Esophagus muscularis mucosa (tissue), 4 donors: ENCODE measurements around the gene NR1H3.

Experiments
- EP300 ChIP-seq: sonication (generic); formaldehyde crosslinking; IDR thresholded peaks from one replicate; pipeline ENCODE4 v1.6.1; 2017; ENCODE audit warnings: antibody characterized with exemption
- POLR2A ChIP-seq: fragments of 450-650 bp; IDR thresholded peaks from one replicate; pipeline ENCODE4 v1.6.1; 2017; ENCODE audit warnings: antibody characterized with exemption, moderate library complexity, mild to moderate bottlenecking, low read depth
- POLR2AphosphoS5 ChIP-seq, 2 donors: sonication (generic); formaldehyde crosslinking; IDR thresholded peaks; one replicate each; pipeline ENCODE4 v1.6.1; 2017; ENCODE audit warnings: antibody characterized with exemption in 2 of 2
- TF ChIP-seq, protein P1 (sequence below), 3 experiments: fragments of 200-600 bp in 2 of 3; fragments of 450-650 bp in 1 of 3; sonication (generic) in 2 of 3; IDR thresholded peaks; one replicate each; pipeline ENCODE4 v1.5.1; 2017 to 2019; ENCODE audit warnings: antibody characterized with exemption in 3 of 3, mild to moderate bottlenecking in 2 of 3, moderate library complexity in 1 of 3

DNA sequence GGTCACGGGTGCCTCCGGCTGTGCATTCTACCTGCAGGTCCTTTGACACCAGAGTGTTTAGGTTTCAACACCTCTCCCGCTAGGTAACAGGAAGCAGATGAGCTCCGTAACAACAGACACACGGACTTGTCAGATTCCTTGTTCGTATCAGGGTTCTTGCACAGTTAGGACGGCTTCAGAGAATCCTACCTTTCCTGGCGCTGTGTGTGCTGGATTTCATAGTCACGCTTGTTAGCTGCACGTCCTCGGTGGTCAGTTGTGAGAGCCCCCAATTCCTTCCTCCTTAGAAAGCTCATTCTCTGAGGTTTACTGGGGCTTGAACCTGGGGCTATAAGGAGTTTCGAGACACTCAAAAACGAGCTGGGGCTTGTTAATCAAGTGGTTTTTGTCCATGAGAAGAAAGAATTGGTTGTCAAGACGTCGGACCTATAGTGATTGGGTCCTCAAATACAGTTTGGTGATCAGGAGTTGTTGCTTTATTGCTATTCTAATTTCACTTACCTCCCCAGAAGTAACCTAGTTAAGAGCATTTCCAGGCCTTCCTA is 42.4 kb upstream of the NR1H3 start:
- TF ChIP-seq, protein P1, sequence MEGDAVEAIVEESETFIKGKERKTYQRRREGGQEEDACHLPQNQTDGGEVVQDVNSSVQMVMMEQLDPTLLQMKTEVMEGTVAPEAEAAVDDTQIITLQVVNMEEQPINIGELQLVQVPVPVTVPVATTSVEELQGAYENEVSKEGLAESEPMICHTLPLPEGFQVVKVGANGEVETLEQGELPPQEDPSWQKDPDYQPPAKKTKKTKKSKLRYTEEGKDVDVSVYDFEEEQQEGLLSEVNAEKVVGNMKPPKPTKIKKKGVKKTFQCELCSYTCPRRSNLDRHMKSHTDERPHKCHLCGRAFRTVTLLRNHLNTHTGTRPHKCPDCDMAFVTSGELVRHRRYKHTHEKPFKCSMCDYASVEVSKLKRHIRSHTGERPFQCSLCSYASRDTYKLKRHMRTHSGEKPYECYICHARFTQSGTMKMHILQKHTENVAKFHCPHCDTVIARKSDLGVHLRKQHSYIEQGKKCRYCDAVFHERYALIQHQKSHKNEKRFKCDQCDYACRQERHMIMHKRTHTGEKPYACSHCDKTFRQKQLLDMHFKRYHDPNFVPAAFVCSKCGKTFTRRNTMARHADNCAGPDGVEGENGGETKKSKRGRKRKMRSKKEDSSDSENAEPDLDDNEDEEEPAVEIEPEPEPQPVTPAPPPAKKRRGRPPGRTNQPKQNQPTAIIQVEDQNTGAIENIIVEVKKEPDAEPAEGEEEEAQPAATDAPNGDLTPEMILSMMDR (IDR thresholded peaks at IDR 0.05), result no peak
- TF ChIP-seq POLR2A (no peak), POLR2AphosphoS5 (IDR thresholded peaks at IDR 0.05) (no peak), EP300 (no peak)
